HEK293 (cell line): ENCODE measurements around the gene CPEB4.

Source experiments
- GLIS1 ChIP-seq: fragments of 450-650 bp; formaldehyde crosslinking; IDR thresholded peaks from 2 replicates; pipeline ENCODE4 v1.5.1; 2016; ENCODE audit warnings: missing biosample characterization, missing genetic modification characterization
- GLIS2 ChIP-seq: fragments of 450-650 bp; formaldehyde crosslinking; IDR thresholded peaks from 2 replicates; pipeline ENCODE4 v1.5.1; 2016; ENCODE audit warnings: missing biosample characterization, missing genetic modification characterization
- IKZF3 ChIP-seq: fragments of 450-650 bp; IDR thresholded peaks from 2 replicates; pipeline ENCODE4 v1.5.0; 2018; ENCODE audit warnings: missing biosample characterization, mild to moderate bottlenecking, missing genetic modification characterization, moderate library complexity
- SCRT1 ChIP-seq: fragments of 450-650 bp; formaldehyde crosslinking; IDR thresholded peaks from 2 replicates; pipeline ENCODE4 v1.5.1; 2016; ENCODE audit warnings: missing biosample characterization, missing genetic modification characterization, borderline replicate concordance
- SP7 ChIP-seq: fragments of 450-650 bp; formaldehyde crosslinking; IDR thresholded peaks from 2 replicates; pipeline ENCODE4 v1.5.1; 2016; ENCODE audit warnings: missing biosample characterization, missing genetic modification characterization
- ZBTB1 ChIP-seq: fragments of 450-650 bp; formaldehyde crosslinking; IDR thresholded peaks from 2 replicates; pipeline ENCODE4 v1.5.1; 2016; ENCODE audit warnings: missing biosample characterization, missing genetic modification characterization
- ZBTB7A ChIP-seq: fragments of 450-650 bp; formaldehyde crosslinking; IDR thresholded peaks from 2 replicates; pipeline ENCODE4 v1.5.1; 2016; ENCODE audit warnings: low read depth, missing biosample characterization, missing genetic modification characterization
- ZEB2 ChIP-seq: fragments of 450-650 bp; formaldehyde crosslinking; IDR thresholded peaks from 2 replicates; pipeline ENCODE4 v1.5.1; 2016; ENCODE audit warnings: missing biosample characterization, missing genetic modification characterization
- ZFP41 ChIP-seq: fragments of 450-650 bp; formaldehyde crosslinking; IDR thresholded peaks from 2 replicates; pipeline ENCODE4 v1.5.1; 2016; ENCODE audit warnings: missing biosample characterization, missing genetic modification characterization, borderline replicate concordance
- ZFP69B ChIP-seq: fragments of 450-650 bp; formaldehyde crosslinking; IDR thresholded peaks from 2 replicates; pipeline ENCODE4 v1.5.1; 2016; ENCODE audit warnings: missing biosample characterization, missing genetic modification characterization
- ZIC2 ChIP-seq: fragments of 450-650 bp; formaldehyde crosslinking; IDR thresholded peaks from 2 replicates; pipeline ENCODE4 v1.5.1; 2016; ENCODE audit warnings: missing biosample characterization, missing genetic modification characterization
- ZNF155 ChIP-seq: fragments of 450-650 bp; formaldehyde crosslinking; IDR thresholded peaks from 2 replicates; pipeline ENCODE4 v1.5.1; 2016; ENCODE audit warnings: missing biosample characterization, missing genetic modification characterization
- ZNF19 ChIP-seq: fragments of 450-650 bp; formaldehyde crosslinking; IDR thresholded peaks from 2 replicates; pipeline ENCODE4; 2016; ENCODE audit warnings: missing biosample characterization, missing genetic modification characterization, low read depth
- ZNF239 ChIP-seq: fragments of 450-650 bp; formaldehyde crosslinking; IDR thresholded peaks from 2 replicates; pipeline ENCODE4 v1.5.1; 2016; ENCODE audit warnings: missing biosample characterization, missing genetic modification characterization
- ZNF274 ChIP-seq, 2 experiments: fragments of 200-500 bp in 1 of 2; fragments of 450-650 bp in 1 of 2; sonication (Bioruptor generic) in 1 of 2; formaldehyde crosslinking in 1 of 2; IDR thresholded peaks; 2 replicates each; pipeline versions ENCODE4 v1.5.1 to v1.6.1; 2014 to 2016; ENCODE audit warnings: borderline replicate concordance in 1 of 2, inconsistent platforms in 1 of 2, low read length in 1 of 2, missing biosample characterization in 1 of 2, missing genetic modification characterization in 1 of 2
- ZNF518A ChIP-seq: fragments of 450-650 bp; formaldehyde crosslinking; conservative IDR thresholded peaks from 2 replicates; pipeline ENCODE4 v1.5.1; 2016; ENCODE audit warnings: low read depth, missing biosample characterization, missing genetic modification characterization
- ZNF529 ChIP-seq: fragments of 450-650 bp; formaldehyde crosslinking; IDR thresholded peaks from 2 replicates; pipeline ENCODE4 v1.5.1; 2017; ENCODE audit warnings: missing genetic modification characterization, missing biosample characterization; ENCODE audit not compliant: insufficient replicate concordance
- ZNF549 ChIP-seq: fragments of 450-650 bp; IDR thresholded peaks from 2 replicates; pipeline ENCODE4 v1.5.1; 2018; ENCODE audit warnings: missing biosample characterization, missing genetic modification characterization, mild to moderate bottlenecking, inconsistent platforms, moderate library complexity
- ZNF560 ChIP-seq: fragments of 450-650 bp; formaldehyde crosslinking; IDR thresholded peaks from 2 replicates; pipeline ENCODE4 v1.5.1; 2017; ENCODE audit warnings: missing biosample characterization, missing genetic modification characterization, borderline replicate concordance
- ZNF596 ChIP-seq: fragments of 450-650 bp; IDR thresholded peaks from 2 replicates; pipeline ENCODE4 v1.5.0; 2018; ENCODE audit warnings: missing biosample characterization, mild to moderate bottlenecking, missing genetic modification characterization, moderate library complexity
- ZNF621 ChIP-seq: fragments of 450-650 bp; formaldehyde crosslinking; IDR thresholded peaks from 2 replicates; pipeline ENCODE4 v1.5.1; 2017; ENCODE audit warnings: missing biosample characterization, missing genetic modification characterization
- ZNF677 ChIP-seq: fragments of 450-650 bp; IDR thresholded peaks from 2 replicates; pipeline ENCODE4 v1.5.0; 2018; ENCODE audit warnings: missing biosample characterization, mild to moderate bottlenecking, missing genetic modification characterization, moderate library complexity
- ZNF701 ChIP-seq: fragments of 450-650 bp; formaldehyde crosslinking; IDR thresholded peaks from 2 replicates; pipeline ENCODE4 v1.5.1; 2016; ENCODE audit warnings: missing biosample characterization, missing genetic modification characterization
- ZNF707 ChIP-seq: fragments of 450-650 bp; formaldehyde crosslinking; IDR thresholded peaks from 2 replicates; pipeline ENCODE4 v1.5.1; 2016; ENCODE audit warnings: missing biosample characterization, missing genetic modification characterization
- ZNF76 ChIP-seq: fragments of 450-650 bp; formaldehyde crosslinking; IDR thresholded peaks from 2 replicates; pipeline ENCODE4; 2016; ENCODE audit warnings: low read depth, missing biosample characterization, missing genetic modification characterization, borderline replicate concordance
- ZSCAN5A ChIP-seq: fragments of 450-650 bp; formaldehyde crosslinking; IDR thresholded peaks from 2 replicates; pipeline ENCODE4 v1.5.1; 2016; ENCODE audit warnings: missing biosample characterization, missing genetic modification characterization
- TF ChIP-seq, protein P1 (sequence below): fragments of 450-650 bp; formaldehyde crosslinking; IDR thresholded peaks from 2 replicates; pipeline ENCODE4 v1.5.1; 2017; ENCODE audit warnings: missing biosample characterization, missing genetic modification characterization
- TF ChIP-seq, protein P2 (sequence below): fragments of 450-650 bp; formaldehyde crosslinking; IDR thresholded peaks from 2 replicates; pipeline ENCODE4 v1.5.1; 2016; ENCODE audit warnings: missing biosample characterization, missing genetic modification characterization, low read depth

The CPEB4 gene

DNA sequence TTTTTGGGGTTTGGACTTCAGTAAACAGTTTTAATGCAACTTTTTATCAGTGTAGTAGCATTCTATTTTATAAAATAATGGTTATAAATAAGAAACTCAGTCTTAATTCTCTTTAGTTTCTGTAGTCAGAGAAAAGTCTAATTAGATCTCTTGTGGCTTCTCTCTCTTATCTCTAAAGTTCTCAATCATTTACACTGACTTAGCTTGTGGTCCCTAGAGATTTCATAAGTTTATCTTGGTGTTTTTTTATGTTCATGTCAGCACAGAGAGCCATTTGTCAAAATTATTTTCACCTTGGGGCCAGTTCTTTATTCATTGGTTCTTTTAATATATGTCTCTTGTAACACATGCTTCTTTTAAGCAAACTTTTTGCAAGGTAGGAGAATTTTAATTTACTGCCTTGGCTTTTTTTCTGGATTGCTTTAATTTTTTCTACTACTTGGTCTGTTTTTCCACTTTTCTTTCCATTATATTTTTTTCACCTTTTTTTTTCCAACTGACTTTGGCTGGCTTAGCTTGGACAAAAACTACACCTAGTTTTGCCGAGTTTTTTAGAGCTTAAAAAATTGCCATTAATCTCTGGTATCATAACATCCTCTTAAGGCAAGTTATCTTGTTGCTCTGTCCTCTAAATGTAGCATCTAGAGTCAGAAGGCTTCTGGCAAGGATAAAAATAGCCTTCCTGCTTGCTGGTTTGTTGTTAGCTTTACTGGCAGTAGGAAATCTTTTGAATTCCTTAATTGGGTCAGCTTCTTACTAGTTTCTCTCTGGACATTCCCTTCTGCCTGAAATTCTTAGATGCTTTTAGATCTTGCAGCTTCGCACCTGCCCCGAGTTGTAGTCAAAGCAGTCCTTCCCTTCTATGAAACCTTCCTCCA, 35.3 kb downstream of the CPEB4 start (continued):
- TF ChIP-seq, protein P1, sequence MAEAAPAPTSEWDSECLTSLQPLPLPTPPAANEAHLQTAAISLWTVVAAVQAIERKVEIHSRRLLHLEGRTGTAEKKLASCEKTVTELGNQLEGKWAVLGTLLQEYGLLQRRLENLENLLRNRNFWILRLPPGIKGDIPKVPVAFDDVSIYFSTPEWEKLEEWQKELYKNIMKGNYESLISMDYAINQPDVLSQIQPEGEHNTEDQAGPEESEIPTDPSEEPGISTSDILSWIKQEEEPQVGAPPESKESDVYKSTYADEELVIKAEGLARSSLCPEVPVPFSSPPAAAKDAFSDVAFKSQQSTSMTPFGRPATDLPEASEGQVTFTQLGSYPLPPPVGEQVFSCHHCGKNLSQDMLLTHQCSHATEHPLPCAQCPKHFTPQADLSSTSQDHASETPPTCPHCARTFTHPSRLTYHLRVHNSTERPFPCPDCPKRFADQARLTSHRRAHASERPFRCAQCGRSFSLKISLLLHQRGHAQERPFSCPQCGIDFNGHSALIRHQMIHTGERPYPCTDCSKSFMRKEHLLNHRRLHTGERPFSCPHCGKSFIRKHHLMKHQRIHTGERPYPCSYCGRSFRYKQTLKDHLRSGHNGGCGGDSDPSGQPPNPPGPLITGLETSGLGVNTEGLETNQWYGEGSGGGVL (tag by site-specific recombination), result no peak
- peak; percentile 46; the same call in 1 of the 2 replicates for TF ChIP-seq SCRT1
- TF ChIP-seq ZNF76, result peak; percentile 45; the same call in 1 of the 2 replicates
- no peak for TF ChIP-seq ZNF701 (tag by site-specific recombination)
- TF ChIP-seq ZNF274 (IDR thresholded peaks at IDR 0.05; ENCODE audit: low read length), result no peak
- no peak for TF ChIP-seq ZNF274 (tag by site-specific recombination; IDR thresholded peaks at IDR 0.05; ENCODE audit: borderline replicate concordance)
- no peak for TF ChIP-seq ZBTB7A (tag by site-specific recombination)
- TF ChIP-seq, protein P2, sequence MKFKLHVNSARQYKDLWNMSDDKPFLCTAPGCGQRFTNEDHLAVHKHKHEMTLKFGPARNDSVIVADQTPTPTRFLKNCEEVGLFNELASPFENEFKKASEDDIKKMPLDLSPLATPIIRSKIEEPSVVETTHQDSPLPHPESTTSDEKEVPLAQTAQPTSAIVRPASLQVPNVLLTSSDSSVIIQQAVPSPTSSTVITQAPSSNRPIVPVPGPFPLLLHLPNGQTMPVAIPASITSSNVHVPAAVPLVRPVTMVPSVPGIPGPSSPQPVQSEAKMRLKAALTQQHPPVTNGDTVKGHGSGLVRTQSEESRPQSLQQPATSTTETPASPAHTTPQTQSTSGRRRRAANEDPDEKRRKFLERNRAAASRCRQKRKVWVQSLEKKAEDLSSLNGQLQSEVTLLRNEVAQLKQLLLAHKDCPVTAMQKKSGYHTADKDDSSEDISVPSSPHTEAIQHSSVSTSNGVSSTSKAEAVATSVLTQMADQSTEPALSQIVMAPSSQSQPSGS (tag by site-specific recombination), result 0 out of 2 replicates have a peak, but pooled peaks have one; percentile 12
- no peak for TF ChIP-seq SP7 (tag by site-specific recombination)
- TF ChIP-seq ZNF560 (tag by site-specific recombination), result no peak
- TF ChIP-seq ZSCAN5A (tag by site-specific recombination), result no peak
- no peak for TF ChIP-seq ZNF621 (tag by site-specific recombination)
- TF ChIP-seq ZFP41 (tag by site-specific recombination), result no peak
- no peak for TF ChIP-seq ZNF155 (tag by site-specific recombination)
- TF ChIP-seq ZNF596 (tag by site-specific recombination), result peak; percentile 90
- no peak for TF ChIP-seq ZNF529 (tag by site-specific recombination)
- no peak for TF ChIP-seq ZNF549
- TF ChIP-seq ZEB2 (tag by site-specific recombination), result peak; percentile 66; the same call in 1 of the 2 replicates
- TF ChIP-seq ZIC2 (tag by site-specific recombination), result no peak
- no peak for TF ChIP-seq ZNF677 (tag by site-specific recombination)
- TF ChIP-seq IKZF3 (tag by site-specific recombination), result peak; percentile 60; the same call in 1 of the 2 replicates
- no peak for TF ChIP-seq ZNF518A (tag by site-specific recombination)
- TF ChIP-seq ZBTB1 (tag by site-specific recombination), result peak; percentile 83; the same call in 1 of the 2 replicates
- peak; percentile 48 for TF ChIP-seq GLIS1 (tag by site-specific recombination)
- TF ChIP-seq ZNF707 (tag by site-specific recombination), result no peak
- no peak for TF ChIP-seq GLIS2 (tag by site-specific recombination)
- TF ChIP-seq ZNF239 (tag by site-specific recombination), result no peak
- no peak for TF ChIP-seq ZNF19 (tag by site-specific recombination)
- no peak for TF ChIP-seq ZFP69B
